HG03432 (cell line): ENCODE measurements around the gene GANAB.
A peak's percentile ranks its signal among the peaks of the same experiment; 100 is the strongest.
"Not testable (repeated sequence)": the region's sequence is repeated elsewhere in the genome, so short reads cannot be mapped to it uniquely, and the experiment has no call there.

Experiments
- ATAC-seq: cut with Tn5 transposase; IDR thresholded peaks from one replicate; pipeline ENCODE4 v1.9.1; 2021; ENCODE audit warnings: mild to moderate bottlenecking, moderate library complexity; ENCODE audit not compliant: unreplicated experiment

GANAB gene

GRCh38 chr11:62667460-62667859 is 21.0 kb upstream of the GANAB start:
- no peak for ATAC-seq

DNA sequence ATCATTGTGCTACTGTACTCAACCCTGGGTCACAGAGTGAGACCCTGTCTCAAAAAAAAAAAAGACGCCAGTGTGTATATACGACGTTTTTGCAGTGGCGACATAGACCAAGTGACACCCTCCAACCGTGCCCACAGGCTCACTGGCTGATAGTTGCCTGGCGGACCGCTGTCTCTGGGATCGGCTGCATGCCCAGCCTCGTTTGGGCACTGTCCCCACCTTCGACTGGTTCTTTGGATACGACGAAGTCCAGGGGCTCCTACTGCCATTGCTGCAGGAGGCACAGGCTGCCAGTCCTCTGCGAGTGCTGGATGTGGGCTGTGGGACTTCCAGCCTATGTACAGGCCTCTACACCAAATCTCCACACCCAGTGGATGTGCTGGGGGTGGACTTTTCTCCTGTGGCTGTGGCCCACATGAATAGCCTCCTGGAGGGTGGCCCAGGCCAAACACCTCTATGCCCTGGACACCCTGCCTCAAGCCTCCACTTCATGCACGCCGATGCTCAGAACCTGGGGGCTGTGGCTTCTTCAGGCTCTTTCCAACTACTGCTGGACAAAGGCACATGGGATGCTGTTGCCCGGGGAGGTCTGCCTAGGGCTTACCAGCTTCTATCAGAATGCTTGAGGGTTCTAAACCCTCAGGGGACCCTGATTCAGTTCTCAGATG is 20.0 kb upstream of the GANAB start:
- ATAC-seq = no peak

DNA sequence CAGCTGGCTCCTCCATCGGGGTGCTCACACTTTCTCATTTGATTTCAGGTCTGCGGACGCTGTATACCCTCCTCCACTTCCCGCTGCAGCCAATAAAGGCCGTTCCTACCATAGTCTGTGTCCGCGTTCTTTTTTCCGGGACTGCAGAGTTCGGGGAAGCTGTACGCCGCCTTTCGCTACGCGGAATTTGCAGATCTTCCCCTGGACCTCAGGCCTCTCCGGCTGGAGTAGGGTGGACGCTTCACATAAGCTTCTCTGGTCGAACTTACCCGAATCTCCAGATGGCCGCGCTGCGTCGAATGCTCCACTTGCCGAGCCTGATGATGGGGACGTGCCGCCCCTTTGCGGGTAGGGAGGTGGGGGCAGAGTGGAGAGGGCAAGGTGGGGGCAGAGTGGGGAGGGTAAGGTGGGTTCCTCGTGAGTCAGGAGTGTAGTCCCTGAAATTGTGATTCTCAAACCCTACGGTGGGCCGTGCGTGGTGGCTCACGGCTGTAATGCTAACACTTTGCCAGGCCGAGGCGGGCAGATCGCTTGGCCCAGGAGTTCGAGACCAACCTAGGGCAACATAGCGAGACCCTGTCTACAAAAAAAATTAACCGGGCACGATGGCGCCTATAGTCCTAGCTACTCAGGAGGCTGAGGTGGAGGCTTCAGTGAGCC is 19.3 kb upstream of the GANAB start:
- peak; percentile 2 for ATAC-seq

DNA sequence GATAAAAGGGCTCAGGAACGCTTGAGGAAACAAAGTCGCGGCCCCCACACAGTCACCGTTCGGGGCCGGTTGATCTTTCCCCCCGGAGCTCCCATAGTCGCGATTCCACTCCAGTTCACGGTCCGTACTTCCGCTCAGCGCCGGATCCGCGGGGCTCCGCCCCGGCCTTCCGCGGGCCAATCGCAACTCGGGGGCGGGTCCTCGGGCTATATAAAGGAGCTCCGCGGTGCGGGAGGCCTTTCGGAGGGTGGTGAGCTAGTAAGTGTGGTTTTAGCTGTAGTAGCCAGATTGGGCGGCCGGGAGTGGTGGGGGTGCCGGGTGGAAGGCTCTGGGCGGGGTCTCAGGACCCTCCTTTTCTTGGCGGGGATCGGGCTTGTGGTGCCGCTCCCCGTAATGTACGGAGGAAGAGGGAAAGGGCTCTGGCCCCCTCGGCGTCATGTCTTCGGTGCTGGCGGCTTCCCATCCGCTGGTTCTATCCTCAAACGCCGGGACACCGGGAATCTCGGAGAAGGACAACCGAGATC is 18.7 kb upstream of the GANAB start, which contains the start of the genes C11orf98 and CSKMT:
C11orf98 (minus strand) TSS at position 136 of the 524 bp plus-strand sequence; CDS start at position 95, 41 bp downstream.
CSKMT (plus strand) TSS at position 238 of the 524 bp plus-strand sequence. CDS start 568 bp downstream, outside the sequence.
- ATAC-seq = peak; percentile 87

DNA sequence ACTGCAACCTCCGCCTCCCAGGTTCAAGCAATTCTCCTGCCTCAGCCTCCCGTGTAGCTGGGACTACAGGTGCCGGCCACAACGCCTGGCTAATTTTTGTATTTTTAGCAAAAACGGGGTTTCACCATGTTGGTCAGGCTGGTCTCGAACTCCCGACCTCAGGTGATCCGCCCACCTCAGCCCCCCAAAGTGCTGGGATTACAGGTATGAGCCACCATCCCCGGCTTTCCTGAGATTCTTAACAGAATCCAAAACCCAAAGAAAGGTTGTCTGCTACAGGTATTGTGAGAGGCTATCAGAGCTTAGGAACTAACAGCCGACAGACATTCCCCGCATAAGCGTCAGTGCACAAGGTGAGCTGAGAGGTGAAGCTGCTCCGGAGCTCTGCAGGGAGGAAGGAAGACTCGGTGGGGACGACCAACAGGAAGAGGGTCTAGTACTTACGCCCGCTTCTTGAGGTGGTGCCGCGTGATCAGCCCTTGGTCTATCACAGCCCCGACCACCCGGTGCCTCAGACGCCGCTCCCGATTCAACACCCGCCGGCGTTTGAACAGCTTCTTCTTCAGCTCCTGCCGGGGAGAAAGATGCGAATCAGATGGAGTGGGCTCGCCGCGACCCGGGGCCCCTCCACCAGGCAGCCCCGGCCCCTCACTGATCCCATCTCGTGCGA is 18.1 kb upstream of the GANAB start:
- ATAC-seq = peak; percentile 36

DNA sequence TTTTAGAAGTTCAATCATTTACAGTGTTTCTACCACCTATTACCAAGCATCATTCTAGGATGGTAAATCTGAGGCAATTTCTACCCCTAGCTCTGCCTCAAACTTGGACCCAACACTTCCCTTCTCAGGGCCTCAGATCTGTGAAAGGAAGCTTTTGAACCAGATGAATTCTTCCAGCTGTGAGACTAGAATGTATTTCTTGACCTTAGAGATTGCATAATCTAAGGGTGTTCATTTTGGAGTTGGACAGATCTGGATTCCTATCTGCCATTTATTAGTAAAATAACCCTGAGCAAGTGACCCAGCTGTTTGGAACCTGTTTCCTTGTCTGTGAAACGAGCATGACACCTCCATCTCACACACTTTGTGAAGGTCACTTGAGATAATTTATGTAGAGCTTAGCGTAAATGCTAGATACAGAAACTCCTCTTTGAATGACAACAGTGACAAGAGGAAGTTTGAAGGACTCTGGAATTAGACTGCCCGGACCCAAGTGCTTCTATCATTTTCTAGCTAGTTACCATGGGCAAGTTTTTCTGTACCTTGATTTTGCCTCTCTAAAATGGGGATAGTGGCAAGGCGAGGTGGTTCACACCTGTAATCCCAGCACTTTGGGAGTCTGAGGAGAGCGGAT is 10.5 kb upstream of the GANAB start:
- ATAC-seq = no peak

GRCh38 chr11:62654297-62654696 is 7.9 kb upstream of the GANAB start:
- no peak for ATAC-seq

DNA sequence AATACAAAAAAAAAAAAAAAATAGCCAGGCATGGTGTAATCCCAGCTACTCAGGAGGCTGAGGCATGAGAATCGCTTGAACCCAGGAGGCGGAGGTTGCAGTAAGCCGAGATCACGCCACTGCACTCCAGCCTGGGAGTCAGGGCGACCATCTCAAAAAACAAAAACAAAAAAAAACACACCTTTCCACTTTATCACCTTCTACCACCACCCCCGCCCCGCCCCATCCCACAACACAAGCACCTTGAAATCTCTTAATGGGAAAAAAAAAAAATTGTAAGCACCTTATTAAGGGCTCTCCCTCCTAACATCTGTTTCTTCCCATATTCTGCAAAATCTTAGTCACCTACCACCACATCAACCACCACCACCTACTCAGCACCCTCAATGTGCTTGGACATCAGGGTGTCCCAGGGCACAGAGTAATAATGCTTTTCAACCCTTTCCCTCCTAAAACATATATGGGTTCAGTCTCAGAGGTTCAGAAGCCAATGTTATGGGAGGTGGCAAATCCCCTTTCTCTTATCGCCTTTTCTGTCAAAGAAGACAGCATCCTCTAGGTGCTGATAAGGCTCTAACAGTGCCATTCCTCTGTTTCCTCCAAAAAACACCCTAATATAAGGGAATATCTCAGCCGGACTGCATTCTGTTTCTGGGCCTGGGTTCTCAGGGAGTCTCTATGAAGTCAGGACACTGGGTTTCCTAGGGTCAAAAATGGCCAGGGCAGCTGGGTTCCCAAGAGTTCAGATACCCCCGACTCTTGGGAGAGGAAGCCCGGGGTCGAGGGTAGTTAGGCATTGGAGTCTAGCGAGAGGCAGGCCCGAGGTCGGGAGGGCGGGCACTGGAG is 6.0 kb upstream of the GANAB start:
- ATAC-seq = no peak

GRCh38 chr11:62650283-62650682 is 3.9 kb upstream of the GANAB start:
- not testable (repeated sequence) for ATAC-seq

DNA sequence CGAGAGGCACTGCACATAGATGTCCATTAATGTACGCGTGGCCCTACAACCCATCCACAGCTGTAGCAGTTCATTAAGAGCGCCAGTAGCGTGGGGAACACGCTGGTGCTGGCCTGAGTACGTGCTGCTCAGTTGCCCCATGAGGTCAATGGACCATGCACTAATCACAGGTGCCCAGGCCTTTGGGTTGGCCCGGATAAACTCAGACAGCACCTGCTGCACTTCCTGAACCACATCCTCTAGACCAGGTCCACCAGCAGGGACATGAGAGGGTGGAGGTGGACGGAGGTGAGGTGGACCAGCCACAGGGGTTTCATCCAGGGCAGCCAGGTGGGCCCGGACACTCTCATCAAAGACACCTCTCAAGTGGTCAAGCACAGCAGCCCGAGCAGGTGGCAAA is 3.1 kb upstream of the GANAB start:
- no peak for ATAC-seq

DNA sequence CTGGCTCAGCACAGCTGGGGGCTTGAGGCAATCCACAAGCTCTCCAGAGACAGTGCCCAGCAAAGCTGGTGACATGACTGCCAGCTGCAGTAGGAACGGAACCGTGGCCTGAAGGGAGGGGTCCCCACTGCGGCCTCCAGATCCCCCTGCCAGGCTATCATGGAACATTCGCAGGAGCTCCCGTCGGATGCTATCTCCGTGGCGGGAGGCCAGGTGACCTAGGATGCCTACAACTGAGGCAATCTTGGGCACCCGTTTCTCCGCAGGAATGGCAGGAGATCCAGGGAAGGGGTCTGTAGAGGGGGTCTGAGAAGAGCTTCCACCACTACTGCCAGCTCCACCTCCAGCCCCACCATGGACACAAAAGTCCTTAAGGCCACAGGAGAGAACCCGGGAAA is 2.6 kb upstream of the GANAB start:
- ATAC-seq = no peak

DNA sequence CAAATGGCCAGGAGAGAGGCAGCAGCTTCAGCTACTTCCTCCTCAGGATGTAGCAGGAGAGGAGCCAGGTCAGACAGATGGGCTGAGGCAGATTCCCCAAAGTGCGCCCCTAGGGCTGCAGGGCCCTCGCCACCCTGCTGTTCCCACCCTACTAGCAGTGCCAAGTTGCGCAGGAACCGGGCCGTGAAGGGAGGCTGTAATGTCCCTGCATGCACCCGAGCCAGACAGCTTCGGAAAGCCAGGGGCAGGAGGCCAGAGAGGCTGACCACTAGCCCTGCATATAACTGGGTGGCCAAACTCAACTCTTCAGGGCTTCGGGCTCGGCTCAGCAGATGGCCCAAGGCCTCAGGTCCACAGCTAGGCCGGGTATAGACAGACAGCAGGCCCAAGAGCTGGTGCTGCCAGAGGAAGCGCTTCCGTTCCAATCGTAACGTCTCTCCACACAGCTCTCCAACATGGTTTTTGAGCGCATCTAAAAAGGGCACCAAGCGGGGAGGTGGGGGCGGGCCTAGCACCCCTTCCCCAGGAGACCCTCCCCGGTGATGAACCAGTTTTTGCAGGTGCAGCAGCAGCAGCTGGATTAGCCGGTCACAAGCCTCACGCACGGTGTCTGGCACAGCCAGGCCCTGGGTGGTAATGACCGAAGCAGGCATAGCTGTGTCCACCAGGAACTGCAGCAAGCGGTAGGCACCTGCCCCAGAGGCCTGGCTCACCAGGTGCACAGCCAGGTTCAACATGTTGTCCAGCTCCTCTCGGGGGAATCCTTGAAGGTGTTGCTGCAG is 2.0 kb upstream of the GANAB start:
- ATAC-seq = no peak

- ATAC-seq = no peak
Observed at GRCh38 chr11:62647609-62648005, 1.2 kb upstream of the GANAB start.

DNA sequence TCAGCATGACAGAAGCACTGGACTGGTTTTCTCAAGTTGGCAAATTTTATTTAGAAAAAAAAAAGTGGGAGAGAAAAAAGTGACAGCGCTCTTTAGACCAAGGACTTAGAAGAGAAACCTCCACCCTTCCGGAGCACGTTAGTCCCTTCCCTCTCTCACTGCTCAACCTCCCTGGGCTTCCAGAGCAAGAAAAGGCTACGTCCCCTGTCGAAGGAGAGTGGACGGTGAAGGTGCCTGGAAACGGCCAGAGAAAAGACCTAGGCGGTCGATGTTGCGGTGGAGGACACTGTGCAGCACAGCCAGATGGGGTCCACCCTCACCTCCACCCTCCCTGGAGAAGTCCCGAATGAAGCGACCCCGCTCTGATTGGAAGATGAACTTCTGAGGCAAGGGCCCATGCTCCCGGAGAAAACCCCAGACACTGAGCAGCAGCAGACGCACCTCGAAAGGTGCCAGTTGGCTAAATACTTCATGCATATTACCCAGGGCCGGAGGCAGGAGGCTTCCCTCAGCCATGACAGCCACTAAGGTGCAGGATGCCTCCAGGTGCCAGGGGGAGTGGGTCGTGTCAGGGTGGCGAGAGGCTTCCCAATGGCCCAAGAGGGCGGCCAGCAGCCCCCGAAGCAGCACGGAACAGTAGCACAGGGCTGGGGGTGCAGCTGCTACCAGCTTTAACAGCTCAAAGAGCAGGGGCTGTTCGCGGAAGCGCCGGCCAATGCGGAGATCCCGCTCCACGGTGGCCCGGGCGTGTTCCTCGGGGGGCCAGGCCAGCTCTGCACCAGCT is 604 bp upstream of the GANAB start:
- ATAC-seq = no peak

DNA sequence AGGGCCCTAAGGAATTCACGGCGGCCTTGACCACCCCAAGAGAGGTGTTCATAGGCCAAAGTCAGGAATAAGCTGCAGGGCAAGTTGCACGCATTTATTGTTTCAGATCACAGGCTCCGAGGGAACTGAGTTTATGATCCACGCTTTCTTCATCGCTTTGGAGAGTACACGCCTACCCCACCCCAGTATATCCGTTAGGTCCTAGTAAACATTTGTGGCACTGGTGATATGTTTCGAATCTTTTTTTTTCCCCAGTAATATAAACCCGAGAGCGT is 805 bp downstream of the GANAB start:
- ATAC-seq = no peak

DNA sequence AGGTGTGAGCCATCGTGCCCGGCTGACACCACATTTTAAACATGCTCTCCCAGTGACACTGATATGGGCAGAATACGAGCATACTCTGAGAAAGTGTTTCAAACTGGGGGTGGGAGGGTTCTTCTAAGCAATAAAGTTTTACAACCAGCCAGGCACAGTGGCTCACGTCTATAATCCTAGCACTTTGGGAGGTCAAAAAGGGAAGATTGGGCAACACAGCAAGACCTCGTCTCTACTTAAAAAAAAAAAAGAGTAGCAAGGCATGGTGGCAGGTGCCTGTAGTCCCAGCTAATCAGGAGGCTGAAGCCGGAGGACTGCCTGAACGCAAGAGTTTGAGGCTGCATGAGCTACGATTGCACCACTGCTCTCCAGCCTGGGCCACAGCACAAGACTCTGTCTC is 2.2 kb downstream of the GANAB start:
- ATAC-seq = no peak

DNA sequence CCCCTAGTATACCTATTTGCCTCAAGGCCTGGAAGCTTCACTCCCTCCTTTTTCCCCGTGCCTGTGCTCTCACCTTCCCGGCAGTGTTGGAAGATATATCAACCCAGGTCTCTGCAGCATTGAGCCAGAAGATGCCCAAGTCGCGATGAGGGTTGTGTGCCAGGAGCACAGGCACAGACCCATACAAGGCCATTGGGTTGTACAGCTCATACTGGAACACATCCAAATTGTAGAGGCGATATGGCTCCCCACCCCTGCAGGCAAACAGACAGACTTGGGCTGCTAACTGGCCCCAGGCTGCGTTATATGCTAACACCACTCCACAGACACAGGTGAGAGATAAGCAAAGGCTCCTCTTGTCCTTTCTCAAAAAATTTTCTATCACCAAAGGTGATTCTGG is 13.9 kb downstream of the GANAB start:
- ATAC-seq = no peak

GRCh38 chr11:62627713-62628112 is 18.7 kb downstream of the GANAB start:
- no peak for ATAC-seq

GRCh38 chr11:62622476-62623089 is 23.8 kb downstream of the GANAB start:
- no peak for ATAC-seq
